Vagina (tissue), 2 donors: ENCODE data around the gene SLC7A4.

Source experiments
- POLR2AphosphoS5 ChIP-seq, 2 donors: sonication (generic); formaldehyde crosslinking; IDR thresholded peaks; one replicate each; pipeline ENCODE4 v1.9.0; 2017; ENCODE audit warnings: antibody characterized with exemption in 2 of 2, mild to moderate bottlenecking in 2 of 2, low read depth in 1 of 2; ENCODE audit not compliant: insufficient read depth in 1 of 2
- TF ChIP-seq, protein P1 (sequence below), 3 experiments: fragments of 450-650 bp in 2 of 3; fragments of 200-600 bp in 1 of 3; sonication (generic) in 1 of 3; IDR thresholded peaks; one replicate each; pipeline ENCODE4 v1.5.1; 2017 to 2019; ENCODE audit warnings: antibody characterized with exemption in 3 of 3, mild to moderate bottlenecking in 2 of 3, moderate library complexity in 2 of 3

DNA sequence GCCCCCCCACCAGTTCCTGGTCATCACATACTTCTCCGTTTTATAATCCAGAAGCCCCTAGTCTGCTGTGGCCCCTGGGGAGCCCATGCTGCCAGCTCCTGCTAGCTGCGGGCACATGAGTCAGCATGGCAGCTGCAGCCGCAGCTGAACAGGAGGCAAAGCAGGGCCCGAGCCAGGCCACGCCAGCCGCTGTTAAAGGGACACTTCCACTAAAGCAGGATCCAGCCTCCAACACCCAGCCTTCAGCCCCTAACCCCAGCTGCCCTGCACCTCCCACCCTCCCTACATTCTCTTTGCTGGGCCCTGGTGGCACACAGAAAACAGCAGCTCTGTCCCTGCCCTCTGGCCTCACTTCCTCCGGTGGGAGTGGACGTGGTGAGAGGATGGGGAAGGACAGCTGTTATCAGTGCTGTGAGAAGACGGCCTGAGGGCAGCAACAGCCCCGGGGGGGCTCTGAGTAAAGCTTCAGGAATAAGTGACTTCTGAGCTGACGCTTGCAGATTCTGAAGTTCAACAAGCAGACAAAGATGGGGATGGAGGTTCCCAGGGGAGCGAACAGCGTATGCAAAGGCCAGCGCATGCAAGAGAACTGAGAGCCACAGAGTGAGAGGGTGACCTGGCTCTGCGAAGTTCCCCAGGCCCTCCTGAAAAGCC lies 12.7 kb upstream of the SLC7A4 start:
- TF ChIP-seq, protein P1, sequence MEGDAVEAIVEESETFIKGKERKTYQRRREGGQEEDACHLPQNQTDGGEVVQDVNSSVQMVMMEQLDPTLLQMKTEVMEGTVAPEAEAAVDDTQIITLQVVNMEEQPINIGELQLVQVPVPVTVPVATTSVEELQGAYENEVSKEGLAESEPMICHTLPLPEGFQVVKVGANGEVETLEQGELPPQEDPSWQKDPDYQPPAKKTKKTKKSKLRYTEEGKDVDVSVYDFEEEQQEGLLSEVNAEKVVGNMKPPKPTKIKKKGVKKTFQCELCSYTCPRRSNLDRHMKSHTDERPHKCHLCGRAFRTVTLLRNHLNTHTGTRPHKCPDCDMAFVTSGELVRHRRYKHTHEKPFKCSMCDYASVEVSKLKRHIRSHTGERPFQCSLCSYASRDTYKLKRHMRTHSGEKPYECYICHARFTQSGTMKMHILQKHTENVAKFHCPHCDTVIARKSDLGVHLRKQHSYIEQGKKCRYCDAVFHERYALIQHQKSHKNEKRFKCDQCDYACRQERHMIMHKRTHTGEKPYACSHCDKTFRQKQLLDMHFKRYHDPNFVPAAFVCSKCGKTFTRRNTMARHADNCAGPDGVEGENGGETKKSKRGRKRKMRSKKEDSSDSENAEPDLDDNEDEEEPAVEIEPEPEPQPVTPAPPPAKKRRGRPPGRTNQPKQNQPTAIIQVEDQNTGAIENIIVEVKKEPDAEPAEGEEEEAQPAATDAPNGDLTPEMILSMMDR (IDR thresholded peaks at IDR 0.05), result no peak
- no peak for TF ChIP-seq POLR2AphosphoS5 (IDR thresholded peaks at IDR 0.05; ENCODE audit: insufficient read depth in 1 of 2, low read depth in 1 of 2)
